ENCODE results near the gene ERCC8.

DNA sequence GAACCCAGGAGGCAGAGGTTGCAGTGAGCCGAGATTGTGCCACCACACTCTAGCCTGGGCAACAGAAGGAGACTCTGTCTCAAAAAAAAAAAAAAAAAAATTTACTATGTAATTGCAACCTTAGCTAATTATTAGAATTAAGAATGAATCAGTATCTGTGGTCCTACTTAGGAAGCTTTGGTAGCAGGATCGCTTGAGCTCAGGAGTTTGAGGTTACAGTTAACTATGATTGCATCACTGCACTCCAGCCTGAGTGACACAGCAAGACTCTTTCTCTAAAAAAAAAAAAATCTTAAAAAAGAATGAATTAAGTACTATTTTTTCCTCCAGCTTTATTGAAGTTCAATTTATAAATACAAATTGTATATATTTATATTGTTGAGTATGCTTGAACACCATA lies 16.8 kb upstream of the ERCC8 start:
- TF ChIP-seq, protein P1, sequence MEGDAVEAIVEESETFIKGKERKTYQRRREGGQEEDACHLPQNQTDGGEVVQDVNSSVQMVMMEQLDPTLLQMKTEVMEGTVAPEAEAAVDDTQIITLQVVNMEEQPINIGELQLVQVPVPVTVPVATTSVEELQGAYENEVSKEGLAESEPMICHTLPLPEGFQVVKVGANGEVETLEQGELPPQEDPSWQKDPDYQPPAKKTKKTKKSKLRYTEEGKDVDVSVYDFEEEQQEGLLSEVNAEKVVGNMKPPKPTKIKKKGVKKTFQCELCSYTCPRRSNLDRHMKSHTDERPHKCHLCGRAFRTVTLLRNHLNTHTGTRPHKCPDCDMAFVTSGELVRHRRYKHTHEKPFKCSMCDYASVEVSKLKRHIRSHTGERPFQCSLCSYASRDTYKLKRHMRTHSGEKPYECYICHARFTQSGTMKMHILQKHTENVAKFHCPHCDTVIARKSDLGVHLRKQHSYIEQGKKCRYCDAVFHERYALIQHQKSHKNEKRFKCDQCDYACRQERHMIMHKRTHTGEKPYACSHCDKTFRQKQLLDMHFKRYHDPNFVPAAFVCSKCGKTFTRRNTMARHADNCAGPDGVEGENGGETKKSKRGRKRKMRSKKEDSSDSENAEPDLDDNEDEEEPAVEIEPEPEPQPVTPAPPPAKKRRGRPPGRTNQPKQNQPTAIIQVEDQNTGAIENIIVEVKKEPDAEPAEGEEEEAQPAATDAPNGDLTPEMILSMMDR (IDR thresholded peaks at IDR 0.05), result no peak
- no peak for TF ChIP-seq POLR2A (IDR thresholded peaks at IDR 0.05)

Data from uterus (tissue), 2 donors.